GM12874 (cell line): ENCODE results near the gene CD300LB.

Experiments
- TF ChIP-seq, protein P1 (sequence below): IDR thresholded peaks from 2 replicates; pipeline ENCODE4 v1.5.1; 2011; ENCODE audit warnings: low read depth, mild to moderate bottlenecking, control low read depth, low read length, moderate library complexity; ENCODE audit not compliant: insufficient read depth

CD300LB gene

DNA sequence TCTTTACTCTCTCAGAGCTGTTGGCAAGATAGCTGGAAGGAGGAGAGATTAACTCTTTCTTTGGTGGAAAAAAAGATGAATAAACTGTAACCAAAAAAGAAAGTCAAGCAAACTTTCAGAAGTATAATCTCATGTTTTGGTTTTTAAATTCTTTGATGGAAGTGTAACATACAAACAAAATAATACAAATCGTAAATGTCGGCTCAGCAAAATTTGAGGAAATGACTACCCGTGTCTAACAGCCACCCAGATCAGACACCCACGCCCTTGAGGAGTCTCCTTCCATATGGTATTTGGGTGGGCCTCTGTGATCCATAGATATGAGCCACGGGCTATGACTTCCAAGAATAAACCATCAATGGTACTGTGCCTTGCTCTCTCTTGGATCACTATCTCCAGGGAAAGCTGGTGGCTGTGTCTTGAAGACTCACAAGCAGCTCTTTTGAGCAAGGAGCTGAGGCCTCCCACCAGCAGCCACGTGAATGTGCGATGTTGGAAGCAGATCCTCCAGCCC is 24.2 kb upstream of the CD300LB start:
- TF ChIP-seq, protein P1, sequence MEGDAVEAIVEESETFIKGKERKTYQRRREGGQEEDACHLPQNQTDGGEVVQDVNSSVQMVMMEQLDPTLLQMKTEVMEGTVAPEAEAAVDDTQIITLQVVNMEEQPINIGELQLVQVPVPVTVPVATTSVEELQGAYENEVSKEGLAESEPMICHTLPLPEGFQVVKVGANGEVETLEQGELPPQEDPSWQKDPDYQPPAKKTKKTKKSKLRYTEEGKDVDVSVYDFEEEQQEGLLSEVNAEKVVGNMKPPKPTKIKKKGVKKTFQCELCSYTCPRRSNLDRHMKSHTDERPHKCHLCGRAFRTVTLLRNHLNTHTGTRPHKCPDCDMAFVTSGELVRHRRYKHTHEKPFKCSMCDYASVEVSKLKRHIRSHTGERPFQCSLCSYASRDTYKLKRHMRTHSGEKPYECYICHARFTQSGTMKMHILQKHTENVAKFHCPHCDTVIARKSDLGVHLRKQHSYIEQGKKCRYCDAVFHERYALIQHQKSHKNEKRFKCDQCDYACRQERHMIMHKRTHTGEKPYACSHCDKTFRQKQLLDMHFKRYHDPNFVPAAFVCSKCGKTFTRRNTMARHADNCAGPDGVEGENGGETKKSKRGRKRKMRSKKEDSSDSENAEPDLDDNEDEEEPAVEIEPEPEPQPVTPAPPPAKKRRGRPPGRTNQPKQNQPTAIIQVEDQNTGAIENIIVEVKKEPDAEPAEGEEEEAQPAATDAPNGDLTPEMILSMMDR, result no peak

- TF ChIP-seq, protein P1, result no peak
Measured at GRCh38 chr17:74554909-74555308, 23.6 kb upstream of the CD300LB start.

GRCh38 chr17:74552037-74552436 is 20.8 kb upstream of the CD300LB start:
- TF ChIP-seq, protein P1, result no peak

- TF ChIP-seq, protein P1, result no peak
Measured at GRCh38 chr17:74550602-74551001, 19.3 kb upstream of the CD300LB start.

GRCh38 chr17:74549343-74549742 is 18.1 kb upstream of the CD300LB start:
- TF ChIP-seq, protein P1, result no peak

- TF ChIP-seq, protein P1, result no peak
Measured at GRCh38 chr17:74547736-74548135, 16.5 kb upstream of the CD300LB start.

DNA sequence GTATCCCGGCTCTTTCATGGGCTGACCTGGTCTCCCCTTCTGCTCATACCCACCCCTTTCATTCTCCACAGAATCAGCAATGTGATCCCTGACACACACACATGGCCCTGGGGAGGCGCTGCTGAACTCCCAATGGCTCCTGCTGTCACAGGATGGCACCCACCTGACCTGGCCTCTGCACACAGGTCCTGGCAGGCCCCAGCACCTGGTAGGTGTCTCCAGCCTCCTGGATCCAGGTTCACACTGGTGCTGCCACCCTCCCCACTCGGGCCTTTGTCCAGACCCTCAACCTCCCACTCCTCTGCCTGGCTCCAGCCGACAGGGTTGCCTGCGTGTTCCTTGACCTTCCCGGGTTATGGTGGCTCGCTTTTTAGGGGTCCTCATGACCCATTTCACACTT is 16.0 kb upstream of the CD300LB start:
- TF ChIP-seq, protein P1, result no peak
